Nephron progenitor cell (in vitro differentiated cells): ENCODE measurements around the gene TEF.

Source experiments
- DNase-seq: peaks from one replicate; pipeline ENCODE4 v3.0.0; 2021
- H3K27ac Mint-ChIP-seq: 2 replicates; pipeline ENCODE4 v1.8.0; 2021; ENCODE audit warnings: mild to moderate bottlenecking, moderate library complexity, mixed read lengths
- H3K27me3 Mint-ChIP-seq: 2 replicates; pipeline ENCODE4 v1.8.0; 2021; ENCODE audit warnings: mild to moderate bottlenecking, low read depth, mixed read lengths; ENCODE audit not compliant: poor library complexity
- H3K36me3 Mint-ChIP-seq: 2 replicates; pipeline ENCODE4 v1.8.0; 2021; ENCODE audit warnings: low read depth, mixed read lengths
- H3K4me1 Mint-ChIP-seq: 2 replicates; pipeline ENCODE4 v1.8.0; 2021; ENCODE audit warnings: mixed read lengths
- H3K4me3 Mint-ChIP-seq: 2 replicates; pipeline ENCODE4 v1.8.0; 2021; ENCODE audit warnings: mild to moderate bottlenecking, moderate library complexity, mixed read lengths
- H3K9me3 Mint-ChIP-seq: 2 replicates; pipeline ENCODE4 v1.8.0; 2021; ENCODE audit warnings: mild to moderate bottlenecking, moderate library complexity, mixed read lengths
- TF ChIP-seq, protein P1 (sequence below): fragments of 200-600 bp; sonication (generic); IDR thresholded peaks from 2 replicates; pipeline ENCODE4 v1.5.0; 2021; ENCODE audit warnings: antibody characterized with exemption

TEF gene

DNA sequence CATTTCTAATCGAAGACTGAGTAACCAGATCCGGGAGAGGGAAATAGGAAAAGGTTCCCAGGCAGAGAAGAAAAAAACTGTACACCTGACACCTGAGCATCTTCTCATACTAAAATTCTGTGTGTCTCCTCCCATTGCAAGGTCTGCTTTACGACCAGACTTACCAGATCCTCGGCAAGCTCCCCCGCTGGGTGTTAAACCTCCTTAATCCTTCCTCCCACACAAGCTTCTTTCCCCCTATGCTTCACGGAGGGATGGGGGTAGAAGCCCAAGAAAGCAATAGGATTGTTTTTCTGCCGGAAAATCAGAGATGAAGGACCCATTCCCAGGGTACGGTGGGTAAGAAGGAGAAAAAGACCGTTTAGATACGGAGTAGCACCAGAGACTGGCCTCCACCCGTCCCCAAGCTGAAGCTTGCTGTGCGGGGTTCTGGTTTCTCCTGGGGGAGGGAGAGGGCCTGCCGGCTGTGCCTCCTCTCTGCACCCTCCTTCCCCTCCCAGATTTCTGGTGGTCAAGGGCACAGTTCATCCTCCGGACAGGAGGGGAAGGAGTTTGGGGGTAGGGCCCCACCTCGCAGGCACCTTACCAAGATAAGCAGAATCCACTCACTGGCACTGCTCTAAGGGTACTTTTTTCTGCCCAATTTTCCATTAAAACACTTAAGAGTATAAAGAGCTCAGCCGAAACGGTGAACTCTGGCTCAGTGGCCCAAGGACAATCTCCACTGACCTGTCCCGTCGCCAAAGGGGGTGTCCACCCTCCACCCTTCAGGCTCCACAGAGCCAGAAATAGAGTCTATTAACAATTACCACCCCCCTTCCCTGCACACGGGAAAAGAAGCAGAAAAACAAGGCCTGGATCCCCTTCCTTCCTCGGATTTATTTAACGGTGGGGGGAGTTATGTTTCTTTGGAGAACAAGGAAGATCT is 63.7 kb downstream of the TEF start:
- no peaks in the 10 kb centered on the region for H3K9me3 Mint-ChIP-seq
- H3K27me3 Mint-ChIP-seq = peaks cover 2% of the 10 kb centered on the region
- DNase-seq = peak; percentile 23
- H3K4me3 Mint-ChIP-seq = peak overlapping the region; percentile 98
- TF ChIP-seq, protein P1, sequence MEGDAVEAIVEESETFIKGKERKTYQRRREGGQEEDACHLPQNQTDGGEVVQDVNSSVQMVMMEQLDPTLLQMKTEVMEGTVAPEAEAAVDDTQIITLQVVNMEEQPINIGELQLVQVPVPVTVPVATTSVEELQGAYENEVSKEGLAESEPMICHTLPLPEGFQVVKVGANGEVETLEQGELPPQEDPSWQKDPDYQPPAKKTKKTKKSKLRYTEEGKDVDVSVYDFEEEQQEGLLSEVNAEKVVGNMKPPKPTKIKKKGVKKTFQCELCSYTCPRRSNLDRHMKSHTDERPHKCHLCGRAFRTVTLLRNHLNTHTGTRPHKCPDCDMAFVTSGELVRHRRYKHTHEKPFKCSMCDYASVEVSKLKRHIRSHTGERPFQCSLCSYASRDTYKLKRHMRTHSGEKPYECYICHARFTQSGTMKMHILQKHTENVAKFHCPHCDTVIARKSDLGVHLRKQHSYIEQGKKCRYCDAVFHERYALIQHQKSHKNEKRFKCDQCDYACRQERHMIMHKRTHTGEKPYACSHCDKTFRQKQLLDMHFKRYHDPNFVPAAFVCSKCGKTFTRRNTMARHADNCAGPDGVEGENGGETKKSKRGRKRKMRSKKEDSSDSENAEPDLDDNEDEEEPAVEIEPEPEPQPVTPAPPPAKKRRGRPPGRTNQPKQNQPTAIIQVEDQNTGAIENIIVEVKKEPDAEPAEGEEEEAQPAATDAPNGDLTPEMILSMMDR = no peak
- H3K4me1 Mint-ChIP-seq = peaks cover 34% of the 10 kb centered on the region
- peak overlapping the region; percentile 99 for H3K27ac Mint-ChIP-seq
- H3K36me3 Mint-ChIP-seq = peaks cover 27% of the 10 kb centered on the region

DNA sequence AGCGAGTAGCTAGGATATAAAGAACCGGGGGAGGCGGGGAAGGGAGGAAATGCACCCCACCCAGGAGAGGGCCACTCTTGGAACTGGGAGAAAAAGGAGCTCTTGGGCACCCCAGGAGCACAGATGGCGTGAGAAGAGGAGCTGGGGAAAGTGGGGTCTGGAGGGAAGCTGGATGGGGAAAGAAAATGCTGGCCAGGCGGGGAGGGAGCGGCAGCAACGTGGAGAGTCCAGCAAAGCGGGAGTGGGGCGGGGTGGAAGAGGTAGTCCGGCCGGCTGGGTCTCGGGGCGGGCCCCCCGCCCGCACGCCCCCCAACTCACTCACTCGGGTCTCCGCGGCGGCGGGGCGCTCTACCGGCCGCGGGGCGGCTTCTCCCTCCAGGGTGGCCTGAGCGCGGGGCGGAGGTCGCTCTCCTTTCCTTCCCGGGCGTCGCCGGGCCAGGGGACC is 64.3 kb downstream of the TEF start:
- Mint-ChIP-seq H3K27ac (peak overlapping the region; percentile 100), H3K36me3 (peaks cover 22% of the 10 kb centered on the region), H3K4me3 (peak overlapping the region; percentile 98), H3K9me3 (no peaks in the 10 kb centered on the region), H3K4me1 (peaks cover 34% of the 10 kb centered on the region), H3K27me3 (peaks cover 2% of the 10 kb centered on the region)
- no peak for DNase-seq
- TF ChIP-seq, protein P1 = no peak

DNA sequence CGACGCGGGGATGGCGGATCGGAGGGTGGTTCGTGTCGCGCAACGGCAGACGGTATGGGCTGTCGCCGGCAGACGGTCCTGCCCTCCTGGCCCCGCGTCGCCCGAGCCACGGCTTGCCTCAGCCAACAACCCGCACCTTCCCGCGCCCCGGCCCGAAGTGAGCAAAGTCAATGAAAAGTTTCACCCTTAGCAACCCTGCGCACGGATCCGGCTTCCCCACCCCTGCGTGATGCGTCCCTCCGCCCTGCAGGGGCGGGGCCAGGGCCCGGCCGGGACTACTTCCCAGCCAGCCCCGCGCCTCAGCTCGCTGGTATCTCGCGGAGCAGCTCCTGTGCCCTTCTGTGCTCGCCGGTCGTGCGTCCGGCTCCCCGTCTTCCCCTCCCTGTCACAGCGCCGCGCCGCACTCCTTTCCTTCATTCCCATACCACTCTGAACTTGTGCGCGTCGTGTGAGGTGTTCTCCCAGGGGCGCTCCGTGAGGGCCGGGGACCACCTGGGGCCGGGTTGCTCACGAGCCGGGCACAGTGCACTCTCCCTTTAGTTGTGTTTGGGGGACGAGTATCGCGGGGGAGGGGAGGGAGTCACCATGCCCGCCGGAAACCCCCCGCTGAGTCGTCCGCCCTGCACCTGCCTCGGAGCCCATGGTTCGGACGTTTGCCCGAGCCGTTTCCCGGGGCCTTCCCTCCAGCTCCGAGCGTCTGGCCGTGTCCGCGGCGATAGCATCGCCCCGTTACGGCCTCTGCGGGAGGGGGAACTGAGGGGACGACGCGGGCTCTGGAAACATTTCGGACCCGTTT is 65.1 kb downstream of the TEF start, which contains the start of gene TOB2:
TSS of gene TOB2 (minus strand) at position 163 of the 796 bp plus-strand sequence. CDS start 9,456 bp downstream, outside the sequence.
- Mint-ChIP-seq H3K36me3 (peaks cover 18% of the 10 kb centered on the region), H3K9me3 (no peaks in the 10 kb centered on the region), H3K4me1 (peaks cover 34% of the 10 kb centered on the region), H3K27ac (peak within 1 kb of the TSS; percentile 100), H3K27me3 (peaks cover 2% of the 10 kb centered on the region), H3K4me3 (peak within 1 kb of the TSS; percentile 98)
- DNase-seq = peak; percentile 95
- TF ChIP-seq, protein P1 = no peak

DNA sequence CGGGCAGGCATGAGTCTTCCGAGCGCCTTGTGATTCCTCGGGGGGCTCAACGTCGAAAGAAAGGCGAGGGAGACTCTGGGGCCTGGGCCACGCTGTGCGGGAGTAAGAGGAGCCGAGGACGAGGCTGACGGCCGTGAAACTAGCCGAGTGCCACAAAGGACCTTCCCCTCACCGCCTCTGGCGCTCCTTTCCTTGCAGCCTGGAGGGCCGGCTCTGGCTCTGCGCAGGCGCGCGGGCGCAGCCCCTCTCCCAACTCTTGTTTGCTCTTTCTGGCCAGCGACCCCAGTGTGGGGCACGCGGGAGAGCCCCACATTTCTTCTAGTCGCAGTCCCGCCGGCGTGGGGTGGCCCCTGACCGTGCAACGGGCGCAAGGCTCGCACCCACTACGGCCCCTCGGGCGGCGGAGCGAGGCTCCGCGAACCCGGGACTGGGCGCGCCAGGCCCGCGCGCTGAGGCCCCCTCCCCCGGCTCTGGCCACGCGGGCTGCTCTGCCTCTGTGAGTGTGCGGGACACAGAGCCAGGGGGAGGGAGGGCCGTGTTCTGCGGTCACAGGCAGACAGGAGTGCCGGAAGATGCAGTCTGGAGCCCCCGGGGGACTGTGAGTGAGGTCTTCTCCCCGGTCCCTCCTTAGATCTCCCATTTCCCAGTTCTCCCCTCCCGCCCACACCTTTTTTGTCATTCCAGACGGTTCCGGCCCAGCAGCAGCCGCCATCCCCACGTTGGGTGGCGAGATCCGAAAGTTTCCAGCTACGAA is 65.9 kb downstream of the TEF start:
- peak; percentile 77 for DNase-seq
- peaks cover 2% of the 10 kb centered on the region for H3K27me3 Mint-ChIP-seq
- H3K4me3 Mint-ChIP-seq = peak overlapping the region; percentile 98
- peaks cover 27% of the 10 kb centered on the region for H3K4me1 Mint-ChIP-seq
- peaks cover 12% of the 10 kb centered on the region for H3K36me3 Mint-ChIP-seq
- peak overlapping the region; percentile 100 for H3K27ac Mint-ChIP-seq
- TF ChIP-seq, protein P1 = no peak
- no peaks in the 10 kb centered on the region for H3K9me3 Mint-ChIP-seq

DNA sequence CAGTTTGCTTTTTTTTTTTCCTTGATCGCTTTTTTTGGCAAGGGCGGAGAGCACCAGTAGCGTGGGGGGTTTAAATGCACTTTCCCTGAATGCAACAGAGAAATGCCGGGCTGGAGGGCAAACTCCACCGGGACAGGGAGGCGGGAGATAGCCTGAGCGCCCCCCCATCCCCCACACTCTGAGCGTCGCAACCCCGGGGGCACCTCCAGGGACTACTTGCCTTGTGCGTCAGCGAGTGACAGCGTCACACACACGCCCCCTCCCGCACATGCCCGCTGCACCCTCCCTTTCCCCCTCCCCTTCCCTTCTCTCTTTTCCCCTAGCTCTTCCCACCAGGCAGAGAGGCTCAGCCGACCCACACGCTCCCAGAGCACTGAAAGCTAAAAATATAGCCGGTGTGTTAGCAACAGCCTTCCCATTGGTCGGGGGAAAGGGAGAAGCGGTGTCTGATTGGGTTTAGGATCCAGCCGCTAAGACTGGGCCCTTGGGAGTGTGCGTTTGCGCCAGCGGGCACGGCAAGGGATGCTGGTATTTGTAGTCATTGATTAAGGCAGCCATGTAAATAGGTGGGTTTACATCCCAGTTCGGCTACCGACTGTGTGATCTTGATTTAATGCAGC is 66.6 kb downstream of the TEF start:
- peaks cover 2% of the 10 kb centered on the region for H3K27me3 Mint-ChIP-seq

More for the DNA sequence above, 66.6 kb downstream of the TEF start:
- DNase-seq = peak; percentile 89
- Mint-ChIP-seq H3K4me1 (peaks cover 20% of the 10 kb centered on the region), H3K9me3 (no peaks in the 10 kb centered on the region), H3K27ac (peak overlapping the region; percentile 100), H3K36me3 (peaks cover 9% of the 10 kb centered on the region), H3K4me3 (peak overlapping the region; percentile 98)
- TF ChIP-seq, protein P1 = no peak
